Activated CD8-positive, alpha-beta memory T cell treated with anti-CD3 and anti-CD28 coated beads for 4 hours (primary cell): ENCODE results near the gene SF1.

Experiments used
- DNase-seq, 2 donors: peaks; one replicate each; pipeline ENCODE4 v3.0.0-alpha.2; 2020; ENCODE audit warnings: low read depth in 2 of 2

Gene SF1

GRCh38 chr11:64724863-64725532 lies 53.3 kb downstream of the SF1 start:
- no peak for DNase-seq

- no peak for DNase-seq
Observed at GRCh38 chr11:64723907-64724862, 54.2 kb downstream of the SF1 start.

- DNase-seq: peak; percentile 71 to 74
Observed at GRCh38 chr11:64723117-64723906, 55.0 kb downstream of the SF1 start, which contains the start of gene NRXN2. Gene NRXN2 (minus strand): TSS chr11:64723197. CDS start chr11:64713699, 9,498 bp downstream.

DNA sequence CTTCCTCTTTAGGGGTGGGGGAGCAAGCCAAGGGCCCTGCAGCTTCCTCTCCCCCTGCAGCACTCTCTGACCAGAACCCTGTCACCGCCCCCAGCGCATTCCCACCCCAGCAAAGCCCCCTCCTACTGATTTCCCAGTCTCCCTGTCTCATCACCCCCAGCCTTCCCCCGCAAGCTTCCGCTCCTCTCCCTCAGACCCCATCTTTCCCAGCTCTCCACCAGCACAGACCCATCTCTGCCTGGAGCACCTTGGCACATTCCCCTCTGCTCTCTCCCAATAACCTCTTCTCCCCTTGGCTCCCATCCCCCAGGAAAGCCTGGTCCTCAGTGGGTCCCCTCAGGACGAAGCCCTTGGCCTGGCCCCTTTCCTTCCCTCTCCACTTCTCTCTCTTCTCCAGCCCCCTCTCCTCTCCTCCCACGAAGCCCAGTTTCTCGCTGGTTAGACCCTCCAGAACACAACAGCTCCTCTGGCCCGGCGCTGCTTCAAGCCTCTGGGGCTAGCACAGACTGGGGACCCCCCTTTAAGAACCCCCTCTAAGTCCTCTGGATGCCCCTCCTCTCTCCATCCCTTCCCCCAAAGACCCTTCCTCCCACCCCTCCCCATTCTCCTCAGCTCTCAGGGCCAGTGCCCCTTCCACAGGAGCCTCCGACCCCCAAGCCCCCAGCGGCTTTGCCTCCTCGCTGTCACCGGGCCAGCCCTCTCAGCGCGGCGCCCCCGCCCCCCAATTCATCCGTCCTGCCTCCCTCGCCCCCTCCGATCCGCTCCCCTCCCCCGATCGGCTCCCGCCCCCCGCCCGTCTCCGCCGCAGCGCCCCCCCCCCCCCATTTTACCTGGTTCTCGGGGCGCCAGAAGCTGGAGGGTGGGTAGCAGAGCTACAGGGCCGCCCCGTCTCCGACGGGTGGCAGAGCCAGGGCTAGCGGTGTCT lies 55.9 kb downstream of the SF1 start:
- no peak for DNase-seq

GRCh38 chr11:64721359-64721699 lies 57.0 kb downstream of the SF1 start:
- DNase-seq: no peak

DNA sequence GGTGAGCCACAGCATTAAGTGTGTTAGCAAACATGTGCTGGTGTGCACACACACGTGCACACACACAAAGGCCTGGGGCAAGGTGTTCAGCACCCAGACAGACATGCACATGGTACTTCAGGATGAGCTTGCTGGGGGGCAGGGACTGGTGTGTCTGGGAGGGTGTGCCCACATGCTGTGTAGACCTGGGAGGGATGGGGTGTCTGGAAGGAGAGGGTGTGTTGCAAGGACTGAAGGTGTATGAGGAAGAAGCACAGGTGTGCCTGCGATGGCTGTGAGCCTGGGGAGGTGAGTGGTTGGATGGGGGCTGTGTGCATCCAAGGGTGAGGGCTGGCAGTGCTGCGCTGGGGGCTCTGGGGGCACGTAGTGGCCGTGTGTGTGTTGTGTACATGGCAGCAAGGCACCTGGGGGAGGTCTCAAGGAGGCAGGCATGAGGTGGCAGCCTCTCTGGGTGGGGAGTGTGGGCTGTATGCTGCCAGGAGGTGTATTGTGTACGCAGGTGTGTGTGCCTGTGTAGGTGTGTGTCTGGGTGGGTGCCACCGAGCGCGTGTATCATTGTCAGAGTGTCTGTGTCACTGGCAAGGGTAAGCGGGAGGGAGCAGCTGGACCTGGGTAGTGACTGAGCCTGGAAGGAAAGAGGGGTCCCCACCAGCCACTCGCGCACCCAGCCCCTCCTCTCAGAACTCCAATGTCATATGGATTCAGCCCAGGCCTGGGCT lies 57.5 kb downstream of the SF1 start:
- DNase-seq: no peak

DNA sequence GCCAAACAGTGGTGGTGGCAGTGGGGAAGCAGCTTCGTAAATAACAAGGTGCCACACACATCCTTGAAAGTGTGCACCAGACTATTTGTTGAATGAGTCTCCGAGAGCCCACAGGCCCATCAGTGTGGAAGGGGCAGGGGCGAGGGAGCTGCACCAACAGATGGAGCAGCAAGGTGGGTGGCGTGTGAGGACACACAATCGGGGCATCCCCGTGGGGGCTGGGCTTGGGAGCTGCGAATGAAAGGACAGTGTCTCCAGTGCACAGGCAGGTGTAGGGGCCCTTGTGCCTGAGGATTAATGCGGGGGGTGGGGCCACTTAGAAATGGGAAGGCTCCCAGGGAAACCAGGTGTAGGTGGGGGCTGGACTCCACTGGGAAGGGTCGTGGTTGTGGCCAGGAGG lies 58.2 kb downstream of the SF1 start:
- DNase-seq: no peak

DNA sequence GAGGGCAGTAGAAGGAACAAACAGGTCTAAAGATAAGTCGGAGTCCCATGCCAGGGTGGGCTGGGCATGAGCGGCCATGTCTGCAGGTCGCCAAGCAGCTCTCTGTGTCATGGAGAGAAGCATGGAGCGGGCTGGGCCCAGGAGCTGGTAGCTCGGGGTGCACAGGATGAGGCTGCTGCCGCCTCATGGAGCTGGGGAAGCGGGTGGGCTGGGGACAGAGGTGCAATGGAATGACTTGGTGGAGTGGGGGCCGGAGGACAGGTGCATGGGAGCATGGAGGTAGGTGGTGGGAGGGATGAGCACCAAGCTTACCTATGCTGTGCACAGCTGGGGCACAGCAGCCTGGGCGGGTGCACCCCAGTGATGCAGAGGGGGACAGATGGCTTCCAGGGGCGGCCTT lies 58.9 kb downstream of the SF1 start:
- DNase-seq: no peak

DNA sequence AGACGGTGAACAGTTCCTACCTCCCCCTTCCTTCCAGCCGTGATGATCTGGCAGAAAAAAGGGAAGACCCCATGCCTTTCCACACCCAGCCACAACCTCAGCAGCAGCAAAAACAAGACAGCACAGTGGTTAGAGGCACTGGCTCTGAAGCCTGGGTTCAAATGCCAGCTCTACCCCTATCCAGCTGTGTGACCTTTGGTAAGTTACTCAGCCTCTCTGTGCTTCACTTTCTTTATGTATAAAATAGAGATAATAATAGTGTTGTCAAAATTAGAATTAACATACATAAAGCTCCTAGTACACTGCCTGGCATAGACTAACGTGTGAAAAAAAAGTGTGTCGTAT lies 59.6 kb downstream of the SF1 start:
- DNase-seq: no peak

GRCh38 chr11:64718084-64718779 lies 60.1 kb downstream of the SF1 start:
- DNase-seq: no peak

DNA sequence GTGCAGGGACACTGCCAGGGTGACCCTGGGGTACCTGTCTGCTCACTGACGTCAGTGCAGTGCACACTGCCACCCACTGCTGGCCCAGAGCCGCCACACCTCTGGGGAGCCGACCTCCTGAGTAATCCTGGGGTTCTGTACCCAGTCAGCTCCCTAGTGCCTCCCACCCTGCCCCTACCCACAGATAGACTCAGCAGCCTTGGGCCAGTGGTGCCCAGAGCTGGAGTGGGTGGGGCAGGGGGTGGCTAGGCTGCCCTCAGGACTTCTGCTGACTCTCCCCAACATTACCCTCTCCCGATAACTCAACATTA lies 61.1 kb downstream of the SF1 start:
- no peak for DNase-seq

- no peak for DNase-seq
Observed at GRCh38 chr11:64716473-64717267, 61.7 kb downstream of the SF1 start.

- DNase-seq: no peak
Observed at GRCh38 chr11:64715756-64716472, 62.4 kb downstream of the SF1 start.

GRCh38 chr11:64715110-64715509 lies 63.2 kb downstream of the SF1 start:
- no peak for DNase-seq

- no peak for DNase-seq
Observed at GRCh38 chr11:64714666-64715065, 63.7 kb downstream of the SF1 start.
